GM12875 (cell line): ENCODE data around the gene PLEKHG2.

Experiments
- H3K4me3 ChIP-seq: one replicate; pipeline ENCODE4 v1.5.1; 2011; ENCODE audit warnings: low read depth, low read length, control low read depth
- TF ChIP-seq, protein P1 (sequence below): IDR thresholded peaks from 2 replicates; pipeline ENCODE4 v1.5.1; 2011; ENCODE audit warnings: low read depth, mild to moderate bottlenecking, control low read depth, inconsistent platforms, low read length, moderate library complexity, borderline replicate concordance; ENCODE audit not compliant: insufficient read depth

The PLEKHG2 gene

DNA sequence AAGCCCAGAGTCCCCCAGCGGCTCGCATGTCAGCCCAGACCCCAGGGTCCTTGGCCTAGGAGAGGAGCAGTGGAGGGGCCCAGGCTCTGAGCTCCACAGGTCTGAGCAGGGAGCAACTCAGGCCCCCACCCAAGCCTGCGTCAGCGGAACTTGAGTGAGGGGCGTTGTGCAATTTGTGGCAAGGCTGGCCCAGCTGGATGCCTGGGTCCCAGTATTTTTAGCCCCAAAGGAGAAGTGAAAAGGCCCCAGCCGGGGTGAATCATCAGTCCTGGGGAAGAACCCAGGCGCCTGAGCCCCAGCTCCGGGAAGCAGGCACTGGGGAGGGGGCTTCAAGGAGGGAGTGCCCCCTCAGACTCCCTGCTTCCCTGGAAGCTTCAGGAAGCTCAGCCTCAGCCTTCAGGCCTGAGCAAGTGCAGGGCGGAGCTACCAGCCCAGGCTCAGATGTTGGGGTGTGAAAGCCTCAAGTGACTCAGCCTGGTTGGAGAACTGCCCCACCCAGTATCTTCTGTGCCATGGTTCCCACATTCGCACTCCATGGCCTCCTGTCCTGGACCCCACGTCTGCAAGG, 14.1 kb upstream of the PLEKHG2 start:
- TF ChIP-seq, protein P1, sequence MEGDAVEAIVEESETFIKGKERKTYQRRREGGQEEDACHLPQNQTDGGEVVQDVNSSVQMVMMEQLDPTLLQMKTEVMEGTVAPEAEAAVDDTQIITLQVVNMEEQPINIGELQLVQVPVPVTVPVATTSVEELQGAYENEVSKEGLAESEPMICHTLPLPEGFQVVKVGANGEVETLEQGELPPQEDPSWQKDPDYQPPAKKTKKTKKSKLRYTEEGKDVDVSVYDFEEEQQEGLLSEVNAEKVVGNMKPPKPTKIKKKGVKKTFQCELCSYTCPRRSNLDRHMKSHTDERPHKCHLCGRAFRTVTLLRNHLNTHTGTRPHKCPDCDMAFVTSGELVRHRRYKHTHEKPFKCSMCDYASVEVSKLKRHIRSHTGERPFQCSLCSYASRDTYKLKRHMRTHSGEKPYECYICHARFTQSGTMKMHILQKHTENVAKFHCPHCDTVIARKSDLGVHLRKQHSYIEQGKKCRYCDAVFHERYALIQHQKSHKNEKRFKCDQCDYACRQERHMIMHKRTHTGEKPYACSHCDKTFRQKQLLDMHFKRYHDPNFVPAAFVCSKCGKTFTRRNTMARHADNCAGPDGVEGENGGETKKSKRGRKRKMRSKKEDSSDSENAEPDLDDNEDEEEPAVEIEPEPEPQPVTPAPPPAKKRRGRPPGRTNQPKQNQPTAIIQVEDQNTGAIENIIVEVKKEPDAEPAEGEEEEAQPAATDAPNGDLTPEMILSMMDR, result no peak
- no peak overlapping the region for H3K4me3 ChIP-seq

DNA sequence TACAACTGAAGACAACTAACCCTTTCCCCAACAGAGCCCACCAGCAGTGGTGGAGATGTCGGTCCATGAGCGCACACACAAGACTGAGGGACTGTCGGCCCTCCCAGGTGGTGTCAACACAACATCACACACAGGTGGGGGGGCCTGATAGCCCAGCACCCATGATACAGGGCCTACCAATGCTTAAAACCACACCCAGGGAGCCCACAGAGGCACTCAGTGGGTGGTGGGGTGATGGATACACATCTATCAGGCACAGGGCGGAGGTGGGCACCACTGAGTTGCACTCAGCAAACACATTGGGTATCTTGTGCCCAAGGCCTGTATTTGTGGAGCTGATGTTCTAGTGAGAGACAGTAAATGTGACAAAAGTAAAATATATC, 12.8 kb upstream of the PLEKHG2 start:
- TF ChIP-seq, protein P1, result no peak
- no peak overlapping the region for H3K4me3 ChIP-seq

- TF ChIP-seq, protein P1, result no peak
- H3K4me3 ChIP-seq, result no peak overlapping the region
Observed at GRCh38 chr19:39400061-39400460, 12.4 kb upstream of the PLEKHG2 start.

- H3K4me3 ChIP-seq, result no peak overlapping the region
- TF ChIP-seq, protein P1, result no peak
Observed at GRCh38 chr19:39401070-39401548, 11.4 kb upstream of the PLEKHG2 start.

GRCh38 chr19:39401549-39402345, 10.7 kb upstream of the PLEKHG2 start:
- H3K4me3 ChIP-seq, result no peak overlapping the region
- TF ChIP-seq, protein P1, result no peak

GRCh38 chr19:39402346-39403300, 9.8 kb upstream of the PLEKHG2 start:
- peak overlapping the region; percentile 59 for H3K4me3 ChIP-seq
- TF ChIP-seq, protein P1, result no peak
